Measurements from ENCODE around the gene NUP93.
"Not testable (repeated sequence)": the region's sequence is repeated elsewhere in the genome, so short reads cannot be mapped to it uniquely, and the experiment has no call there.

NUP93 gene

DNA sequence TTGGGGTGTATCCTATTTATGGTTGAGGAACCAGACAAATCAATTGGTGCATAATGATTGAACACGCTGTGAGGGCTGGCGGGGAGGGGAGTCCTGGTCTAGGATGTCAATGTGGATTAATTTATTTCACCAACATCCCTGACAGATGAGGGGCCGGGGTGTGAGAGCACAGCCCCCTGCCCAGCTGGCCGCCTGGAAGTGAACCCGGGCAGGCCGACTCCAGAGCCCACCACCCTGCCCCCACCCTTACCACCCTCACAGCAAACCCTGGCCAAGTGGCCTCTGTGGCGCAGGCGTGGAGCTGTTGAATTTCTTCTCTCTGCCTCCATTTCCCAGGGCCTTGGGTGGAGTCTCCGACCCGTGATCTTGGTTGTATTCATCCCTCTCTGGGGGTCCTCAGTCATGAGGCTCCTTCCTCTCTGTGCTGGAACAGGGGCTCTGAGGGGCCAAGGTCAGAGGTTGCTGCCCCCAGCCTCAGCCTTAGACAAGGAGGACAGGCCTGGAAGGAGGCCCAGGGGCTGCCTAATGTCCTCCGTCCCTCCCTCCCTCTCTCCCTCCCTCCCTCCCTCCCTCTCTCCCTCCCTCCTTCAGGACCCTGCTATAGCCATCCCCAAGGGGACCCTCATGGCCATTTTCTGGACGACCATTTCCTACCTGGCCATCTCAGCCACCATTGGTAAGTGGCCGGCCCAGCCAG lies 147.7 kb downstream of the NUP93 start:
- DNase-seq = no peak

GRCh38 chr16:56878282-56878854 lies 148.4 kb downstream of the NUP93 start:
- DNase-seq = no peak

- DNase-seq = no peak
These were observed 149.3 kb downstream of the NUP93 start for GRCh38 chr16:56879276-56879675.

DNA sequence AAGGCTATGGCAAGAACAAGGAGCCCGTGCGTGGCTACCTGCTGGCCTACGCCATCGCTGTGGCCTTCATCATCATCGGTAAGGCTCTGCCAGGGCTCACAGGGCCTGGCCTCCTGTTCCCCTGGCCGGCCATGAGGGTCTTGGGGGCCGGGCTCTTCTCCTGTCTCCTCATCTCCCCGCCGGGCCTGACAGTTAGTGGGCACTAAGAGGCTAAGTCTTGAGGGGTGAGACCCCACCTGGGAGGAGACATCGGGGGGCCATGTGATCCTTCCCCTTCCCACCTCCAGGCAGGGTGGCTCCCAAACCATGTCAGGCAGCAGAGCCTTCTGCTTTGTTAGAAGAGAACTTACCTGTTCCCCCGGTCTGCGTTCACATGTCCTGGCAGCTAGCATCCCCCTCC lies 150.2 kb downstream of the NUP93 start:
- DNase-seq = no peak

DNA sequence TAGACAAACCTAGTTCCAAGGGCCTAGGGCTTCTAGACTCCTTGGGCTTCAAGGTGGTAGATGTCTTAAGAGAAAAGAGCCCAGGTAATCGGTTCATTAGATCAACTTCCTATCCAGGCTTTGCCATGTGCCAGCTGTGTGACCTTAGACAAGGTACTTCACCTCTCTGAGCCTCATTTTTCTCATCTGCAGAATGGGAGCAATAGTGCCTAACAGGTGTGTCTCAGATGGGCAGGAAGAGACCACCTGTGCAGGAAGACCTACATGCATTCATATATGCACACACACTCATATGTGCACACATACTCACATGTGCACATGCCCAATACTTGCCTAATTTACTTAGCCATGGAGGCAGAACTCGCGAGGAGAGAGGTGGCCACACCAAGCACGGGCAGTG lies 150.8 kb downstream of the NUP93 start:
- DNase-seq = no peak

GRCh38 chr16:56882077-56882800 lies 152.3 kb downstream of the NUP93 start:
- no peak for DNase-seq

DNA sequence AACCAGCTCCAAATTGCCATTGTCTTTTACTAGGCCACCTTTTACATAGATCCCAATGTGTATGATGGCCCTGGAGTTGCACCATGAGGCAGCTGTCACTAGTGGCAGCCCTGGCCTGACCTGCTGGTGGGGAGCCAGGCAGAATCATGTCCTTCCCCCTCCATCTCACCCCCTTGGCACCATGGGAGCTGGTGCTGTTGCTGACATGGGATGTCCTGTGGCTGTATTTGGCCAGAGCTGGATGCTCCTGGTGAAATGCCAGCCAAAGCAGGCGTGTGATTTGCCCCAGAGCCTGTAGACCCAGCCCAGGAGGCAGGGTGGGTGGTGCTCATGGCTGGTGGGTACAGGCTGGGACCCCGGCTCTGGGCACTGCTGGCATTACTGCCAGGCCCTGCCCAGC lies 153.7 kb downstream of the NUP93 start:
- DNase-seq = no peak

- DNase-seq = no peak
These were observed 154.2 kb downstream of the NUP93 start for GRCh38 chr16:56884026-56884582.

DNA sequence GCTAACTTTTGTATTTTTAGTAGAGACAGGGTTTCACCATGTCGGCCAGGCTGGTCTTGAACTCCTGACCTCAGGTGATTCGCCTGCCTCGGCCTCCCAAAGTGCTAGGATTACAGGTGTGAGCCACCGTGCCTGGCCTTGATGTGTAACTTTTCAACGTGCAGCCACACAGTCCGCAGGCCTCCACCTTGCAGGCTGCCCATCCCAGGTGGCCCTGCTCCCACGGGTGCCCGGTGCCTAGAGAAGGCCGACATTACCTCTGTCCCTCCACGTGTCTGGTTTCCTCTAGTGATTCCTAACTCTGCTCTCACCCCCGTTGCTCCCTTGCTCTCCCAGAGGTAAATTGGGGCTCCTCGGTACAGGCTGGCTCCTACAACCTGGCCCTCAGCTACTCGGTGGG lies 155.0 kb downstream of the NUP93 start:
- not testable (repeated sequence) for DNase-seq

- DNase-seq = no peak
These were observed 155.7 kb downstream of the NUP93 start for GRCh38 chr16:56885446-56886162.

DNA sequence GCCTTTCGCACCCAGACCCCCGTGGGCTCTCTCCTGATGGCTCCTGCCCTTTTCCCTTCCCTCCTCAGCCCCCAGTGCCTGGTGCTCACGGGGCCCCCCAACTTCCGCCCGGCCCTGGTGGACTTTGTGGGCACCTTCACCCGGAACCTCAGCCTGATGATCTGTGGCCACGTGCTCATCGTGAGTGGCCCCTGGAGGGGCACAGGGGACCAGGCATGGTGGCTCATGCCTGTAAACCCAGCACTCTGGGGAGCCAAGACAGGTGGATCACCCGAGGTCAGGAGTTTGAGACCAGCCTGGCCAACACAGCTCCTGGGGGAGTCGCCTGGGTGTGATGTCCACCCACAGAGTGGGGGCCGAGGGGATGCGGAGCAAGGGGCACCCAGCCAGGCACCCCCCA lies 156.4 kb downstream of the NUP93 start:
- DNase-seq = no peak

DNA sequence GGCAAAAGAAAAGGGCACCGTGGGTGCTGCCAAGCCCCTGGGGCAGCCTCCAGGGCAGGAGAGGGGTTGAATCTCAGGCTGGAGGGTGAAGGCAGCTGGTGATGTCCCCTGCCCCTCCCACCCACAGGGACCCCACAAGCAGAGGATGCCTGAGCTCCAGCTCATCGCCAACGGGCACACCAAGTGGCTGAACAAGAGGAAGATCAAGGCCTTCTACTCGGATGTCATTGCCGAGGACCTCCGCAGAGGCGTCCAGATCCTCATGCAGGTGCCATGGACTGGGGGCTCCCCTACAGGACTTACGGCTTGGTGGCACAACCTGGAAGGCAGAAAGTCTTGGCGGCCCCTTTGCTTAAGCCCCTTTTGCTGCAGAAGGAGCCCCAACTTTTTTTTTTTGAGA lies 156.9 kb downstream of the NUP93 start:
- no peak for DNase-seq

- no peak for DNase-seq
These were observed 158.9 kb downstream of the NUP93 start for GRCh38 chr16:56888806-56889205.

DNA sequence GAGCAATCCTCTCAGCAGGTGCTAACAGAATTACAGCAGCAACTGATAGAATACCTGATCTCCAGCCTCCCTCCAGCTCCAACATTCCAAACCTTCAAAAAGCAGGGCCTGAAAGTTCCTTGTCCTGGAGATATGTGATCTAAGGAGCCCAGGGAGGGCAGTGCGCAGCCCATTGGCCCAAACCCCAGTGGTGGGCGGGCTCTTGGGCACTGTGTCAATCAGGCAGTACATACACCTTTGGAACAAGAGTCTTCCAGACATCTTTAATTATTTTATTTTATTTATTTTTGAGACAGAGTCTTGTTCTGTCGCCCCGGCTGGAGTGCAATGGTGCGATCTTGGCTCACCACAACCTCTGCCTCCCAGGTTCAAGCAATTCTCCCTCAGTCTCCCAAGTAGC lies 159.3 kb downstream of the NUP93 start:
- DNase-seq = no peak

DNA sequence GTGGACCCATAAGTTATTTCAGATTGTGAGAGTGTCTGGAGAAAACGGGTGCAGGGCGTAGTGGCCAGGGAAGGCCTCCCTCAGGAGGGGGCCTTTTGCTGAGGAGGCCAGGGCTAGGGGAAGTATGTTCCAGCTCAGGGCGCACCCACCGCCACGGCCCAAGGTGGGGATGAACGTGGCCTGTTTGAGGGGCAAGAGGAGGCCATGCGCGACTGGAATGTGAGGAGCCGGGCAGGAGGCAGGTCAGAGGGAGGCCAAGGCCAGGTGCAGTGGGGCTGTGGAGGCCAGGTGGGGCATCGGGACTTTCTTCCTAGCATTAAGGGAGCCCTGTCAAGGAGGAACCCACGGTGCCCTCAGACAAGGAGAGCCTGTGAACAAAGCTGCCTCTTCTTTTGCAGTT lies 161.8 kb downstream of the NUP93 start:
- no peak for DNase-seq

GRCh38 chr16:56892705-56893104 lies 162.8 kb downstream of the NUP93 start:
- no peak for DNase-seq

DNA sequence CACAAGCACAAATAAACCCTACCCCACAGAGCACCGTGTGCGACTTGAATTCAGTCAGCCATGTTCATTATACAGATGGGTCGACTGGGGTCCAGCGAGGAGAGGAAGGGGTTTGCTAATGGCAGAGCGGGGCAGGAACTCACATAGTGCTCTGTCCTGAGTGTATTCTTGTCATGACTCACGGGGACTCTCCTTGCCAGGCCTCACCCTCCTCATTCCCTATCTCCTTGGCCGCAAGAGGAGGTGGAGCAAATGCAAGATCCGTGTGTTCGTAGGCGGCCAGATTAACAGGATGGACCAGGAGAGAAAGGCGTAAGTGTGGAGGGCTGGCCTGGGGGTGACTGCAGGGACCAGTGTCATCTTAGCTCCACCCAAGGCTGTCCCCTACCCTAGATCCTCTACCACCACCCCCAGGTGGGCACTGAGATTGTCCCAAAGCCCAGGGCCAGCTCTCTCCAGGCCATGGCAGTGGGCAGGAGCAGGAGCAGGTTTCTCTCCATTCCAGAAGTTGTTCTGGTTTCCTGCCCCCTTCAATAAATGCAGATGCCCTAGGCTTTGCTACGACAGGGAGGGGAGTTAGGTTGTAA lies 164.5 kb downstream of the NUP93 start:
- DNase-seq = no peak

- DNase-seq = no peak
These were observed 165.9 kb downstream of the NUP93 start for GRCh38 chr16:56895813-56896212.

DNA sequence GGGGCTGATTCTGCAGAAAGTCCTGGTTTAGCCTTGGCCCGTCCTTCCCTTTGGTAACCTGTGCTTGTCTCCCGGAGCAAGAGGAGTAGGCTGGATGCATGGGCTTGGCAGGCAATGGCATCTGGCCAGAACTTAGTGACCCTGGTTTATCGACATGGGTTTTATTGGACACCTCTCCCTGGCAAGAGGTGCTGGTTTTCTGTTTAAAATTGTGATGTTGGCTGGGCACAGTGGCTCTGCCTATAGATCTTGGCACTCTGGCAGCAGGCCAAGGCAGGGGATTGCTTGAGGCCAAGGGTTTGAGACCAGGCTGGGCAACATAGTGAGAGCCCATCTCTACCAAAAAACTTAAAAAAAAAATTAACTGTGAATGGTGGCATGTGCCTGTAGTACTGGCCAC lies 166.3 kb downstream of the NUP93 start:
- DNase-seq = no peak

GRCh38 chr16:56897026-56897799 lies 167.3 kb downstream of the NUP93 start:
- DNase-seq = no peak

GRCh38 chr16:56898847-56899246 lies 168.9 kb downstream of the NUP93 start:
- no peak for DNase-seq
